Activated naive CD8-positive, alpha-beta T cell treated with anti-CD3 and anti-CD28 coated beads for 36 hours (primary cell): ENCODE data around the gene SEMA4D. TPM values are rescaled to one million over a fixed set of nuclear protein-coding genes. Genes with fewer than 3 reads are reported as not detected.
A peak's percentile ranks its signal among the peaks of the same experiment; 100 is the strongest.

ENCODE experiments used
- DNase-seq: peaks from one replicate; pipeline ENCODE4 v3.0.0; 2021
- H3K27ac Mint-ChIP-seq: one replicate; pipeline ENCODE4 v1.8.0; 2022; ENCODE audit warnings: mild to moderate bottlenecking, moderate library complexity, mixed read lengths
- H3K27me3 Mint-ChIP-seq: one replicate; pipeline ENCODE4 v1.8.0; 2022; ENCODE audit warnings: mild to moderate bottlenecking, mixed read lengths
- H3K36me3 Mint-ChIP-seq: one replicate; pipeline ENCODE4 v1.8.0; 2021; ENCODE audit warnings: mild to moderate bottlenecking, mixed read lengths
- H3K4me1 Mint-ChIP-seq: one replicate; pipeline ENCODE4 v1.8.0; 2021; ENCODE audit warnings: mixed read lengths
- H3K4me3 Mint-ChIP-seq: one replicate; pipeline ENCODE4 v1.8.0; 2022; ENCODE audit warnings: mild to moderate bottlenecking, moderate library complexity, mixed read lengths
- H3K9me3 Mint-ChIP-seq: one replicate; pipeline ENCODE4 v1.8.0; 2022; ENCODE audit warnings: mixed read lengths
- total RNA-seq, 2 experiments: library from RNA; stranded (reverse); gene quantifications; one replicate each; pipeline ENCODE4 v1.2.3, GENCODE V29; 2021

SEMA4D gene
- total RNA-seq, 2 experiments from 2014 or later, result 239 to 245 TPM

GRCh38 chr9:89462817-89463683, 34.9 kb downstream of the SEMA4D start:
- Mint-ChIP-seq H3K27ac (peak overlapping the region; percentile 98), H3K4me3 (peak overlapping the region; percentile 61), H3K27me3 (peaks cover 4% of the 10 kb centered on the region), H3K4me1 (peaks cover 93% of the 10 kb centered on the region), H3K9me3 (no peaks in the 10 kb centered on the region), H3K36me3 (peaks cover 84% of the 10 kb centered on the region)
- DNase-seq, result no peak

GRCh38 chr9:89462199-89462598, 35.7 kb downstream of the SEMA4D start:
- H3K4me1 Mint-ChIP-seq, result peaks cover 96% of the 10 kb centered on the region
- H3K4me3 Mint-ChIP-seq, result peak overlapping the region; percentile 61
- no peak for DNase-seq
- peaks cover 84% of the 10 kb centered on the region for H3K36me3 Mint-ChIP-seq
- peaks cover 4% of the 10 kb centered on the region for H3K27me3 Mint-ChIP-seq
- H3K9me3 Mint-ChIP-seq, result no peaks in the 10 kb centered on the region
- H3K27ac Mint-ChIP-seq, result peak overlapping the region; percentile 98

GRCh38 chr9:89461265-89461664, 36.6 kb downstream of the SEMA4D start:
- Mint-ChIP-seq H3K27ac (peak overlapping the region; percentile 98), H3K4me3 (peak overlapping the region; percentile 11), H3K4me1 (peaks cover 96% of the 10 kb centered on the region), H3K9me3 (no peaks in the 10 kb centered on the region), H3K27me3 (peaks cover 4% of the 10 kb centered on the region), H3K36me3 (peaks cover 86% of the 10 kb centered on the region)
- DNase-seq, result peak; percentile 64

- peaks cover 96% of the 10 kb centered on the region for H3K4me1 Mint-ChIP-seq
- H3K4me3 Mint-ChIP-seq, result peak overlapping the region; percentile 11
- peak overlapping the region; percentile 98 for H3K27ac Mint-ChIP-seq
- no peak for DNase-seq
- H3K9me3 Mint-ChIP-seq, result no peaks in the 10 kb centered on the region
- peaks cover 4% of the 10 kb centered on the region for H3K27me3 Mint-ChIP-seq
- H3K36me3 Mint-ChIP-seq, result peaks cover 86% of the 10 kb centered on the region
These were observed 37.4 kb downstream of the SEMA4D start for GRCh38 chr9:89460551-89460950.

GRCh38 chr9:89458768-89459496, 39.0 kb downstream of the SEMA4D start:
- Mint-ChIP-seq H3K27ac (peak overlapping the region; percentile 98), H3K4me1 (peaks cover 91% of the 10 kb centered on the region), H3K27me3 (peaks cover 2% of the 10 kb centered on the region), H3K36me3 (peaks cover 87% of the 10 kb centered on the region), H3K9me3 (no peaks in the 10 kb centered on the region), H3K4me3 (peak overlapping the region; percentile 16)
- DNase-seq, result no peak

- Mint-ChIP-seq H3K36me3 (peaks cover 82% of the 10 kb centered on the region), H3K4me1 (peaks cover 88% of the 10 kb centered on the region), H3K27me3 (no peaks in the 10 kb centered on the region), H3K4me3 (peak overlapping the region; percentile 72), H3K27ac (peak overlapping the region; percentile 98), H3K9me3 (no peaks in the 10 kb centered on the region)
- no peak for DNase-seq
These were observed 40.5 kb downstream of the SEMA4D start for GRCh38 chr9:89457376-89457855.

GRCh38 chr9:89455356-89455824, 42.5 kb downstream of the SEMA4D start:
- Mint-ChIP-seq H3K4me1 (peaks cover 87% of the 10 kb centered on the region), H3K27me3 (no peaks in the 10 kb centered on the region), H3K27ac (peak overlapping the region; percentile 98), H3K9me3 (no peaks in the 10 kb centered on the region), H3K36me3 (peaks cover 82% of the 10 kb centered on the region), H3K4me3 (peak overlapping the region; percentile 72)
- no peak for DNase-seq

- Mint-ChIP-seq H3K27me3 (no peaks in the 10 kb centered on the region), H3K36me3 (peaks cover 80% of the 10 kb centered on the region), H3K9me3 (no peaks in the 10 kb centered on the region), H3K4me3 (no peak overlapping the region), H3K4me1 (peaks cover 87% of the 10 kb centered on the region), H3K27ac (peak overlapping the region; percentile 98)
- DNase-seq, result no peak
These were observed 43.2 kb downstream of the SEMA4D start for GRCh38 chr9:89454498-89455355.

GRCh38 chr9:89453452-89453851, 44.5 kb downstream of the SEMA4D start:
- Mint-ChIP-seq H3K27me3 (no peaks in the 10 kb centered on the region), H3K27ac (peak overlapping the region; percentile 87), H3K9me3 (no peaks in the 10 kb centered on the region), H3K36me3 (peaks cover 79% of the 10 kb centered on the region), H3K4me1 (peaks cover 87% of the 10 kb centered on the region), H3K4me3 (no peak overlapping the region)
- DNase-seq, result no peak

- Mint-ChIP-seq H3K27ac (peak overlapping the region; percentile 87), H3K27me3 (no peaks in the 10 kb centered on the region), H3K4me3 (no peak overlapping the region), H3K36me3 (peaks cover 78% of the 10 kb centered on the region), H3K9me3 (no peaks in the 10 kb centered on the region), H3K4me1 (peaks cover 86% of the 10 kb centered on the region)
- DNase-seq, result no peak
These were observed 45.4 kb downstream of the SEMA4D start for GRCh38 chr9:89452561-89452960.

- H3K4me3 Mint-ChIP-seq, result no peak overlapping the region
- DNase-seq, result no peak
- H3K27ac Mint-ChIP-seq, result peak overlapping the region; percentile 94
- no peaks in the 10 kb centered on the region for H3K9me3 Mint-ChIP-seq
- H3K27me3 Mint-ChIP-seq, result no peaks in the 10 kb centered on the region
- H3K4me1 Mint-ChIP-seq, result peaks cover 84% of the 10 kb centered on the region
- H3K36me3 Mint-ChIP-seq, result peaks cover 74% of the 10 kb centered on the region
These were observed 47.7 kb downstream of the SEMA4D start for GRCh38 chr9:89450213-89450612.

- H3K4me1 Mint-ChIP-seq, result peaks cover 89% of the 10 kb centered on the region
- H3K9me3 Mint-ChIP-seq, result no peaks in the 10 kb centered on the region
- H3K27me3 Mint-ChIP-seq, result no peaks in the 10 kb centered on the region
- peaks cover 74% of the 10 kb centered on the region for H3K36me3 Mint-ChIP-seq
- no peak for DNase-seq
- peak overlapping the region; percentile 68 for H3K4me3 Mint-ChIP-seq
- H3K27ac Mint-ChIP-seq, result peak overlapping the region; percentile 94
These were observed 48.6 kb downstream of the SEMA4D start for GRCh38 chr9:89449261-89449671.

GRCh38 chr9:89448821-89449220, 49.1 kb downstream of the SEMA4D start:
- Mint-ChIP-seq H3K27me3 (no peaks in the 10 kb centered on the region), H3K9me3 (no peaks in the 10 kb centered on the region), H3K27ac (peak overlapping the region; percentile 94), H3K4me3 (peak overlapping the region; percentile 68), H3K36me3 (peaks cover 74% of the 10 kb centered on the region), H3K4me1 (peaks cover 90% of the 10 kb centered on the region)
- DNase-seq, result no peak

- peaks cover 73% of the 10 kb centered on the region for H3K36me3 Mint-ChIP-seq
- H3K4me1 Mint-ChIP-seq, result peaks cover 89% of the 10 kb centered on the region
- peak overlapping the region; percentile 94 for H3K27ac Mint-ChIP-seq
- H3K4me3 Mint-ChIP-seq, result peak overlapping the region; percentile 68
- no peaks in the 10 kb centered on the region for H3K27me3 Mint-ChIP-seq
- peak; percentile 72 for DNase-seq
- no peaks in the 10 kb centered on the region for H3K9me3 Mint-ChIP-seq
These were observed 49.5 kb downstream of the SEMA4D start for GRCh38 chr9:89448381-89448780.
